CD4-positive, alpha-beta T cell treated with Interleukin-2 at 100 ng/mL for 4 hours (primary cell): Measurements from ENCODE around the gene HIF1AN.

Experiments
- DNase-seq: peaks from one replicate; pipeline ENCODE4 v3.0.0-alpha.2; 2020; ENCODE audit warnings: low spot score

Gene HIF1AN

DNA sequence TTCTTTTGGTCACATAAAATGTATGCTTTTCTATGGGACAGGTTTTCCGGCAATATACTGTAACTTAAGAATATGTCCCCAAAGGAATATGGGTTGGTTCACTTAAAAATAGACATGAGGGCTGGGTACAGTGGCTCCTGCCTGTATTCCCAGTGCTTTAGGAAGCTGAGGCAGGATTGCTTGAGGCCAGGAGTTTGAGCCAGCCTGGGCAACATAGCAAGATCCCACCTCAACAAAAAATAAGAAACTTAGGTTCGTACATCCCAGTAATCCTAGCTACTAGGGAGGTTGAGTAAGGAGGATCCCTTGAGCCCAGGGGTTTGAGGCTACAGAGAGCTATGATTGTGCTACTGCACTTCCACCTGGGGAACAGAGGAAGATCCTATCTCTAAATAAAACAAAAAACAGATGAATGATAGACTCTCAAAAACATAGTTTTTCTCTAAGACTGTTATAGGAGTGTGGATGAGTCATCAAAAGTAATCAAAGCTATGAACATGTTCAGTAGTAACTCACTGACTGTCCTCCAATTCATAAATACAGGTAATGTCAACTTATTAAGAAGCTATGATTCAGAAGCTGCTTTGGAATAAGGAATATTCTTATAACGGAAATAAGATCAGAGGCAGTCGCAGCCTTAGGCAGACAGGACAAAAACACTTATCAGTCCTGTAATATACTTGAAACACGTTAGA is 13.5 kb upstream of the HIF1AN start:
- no peak for DNase-seq

DNA sequence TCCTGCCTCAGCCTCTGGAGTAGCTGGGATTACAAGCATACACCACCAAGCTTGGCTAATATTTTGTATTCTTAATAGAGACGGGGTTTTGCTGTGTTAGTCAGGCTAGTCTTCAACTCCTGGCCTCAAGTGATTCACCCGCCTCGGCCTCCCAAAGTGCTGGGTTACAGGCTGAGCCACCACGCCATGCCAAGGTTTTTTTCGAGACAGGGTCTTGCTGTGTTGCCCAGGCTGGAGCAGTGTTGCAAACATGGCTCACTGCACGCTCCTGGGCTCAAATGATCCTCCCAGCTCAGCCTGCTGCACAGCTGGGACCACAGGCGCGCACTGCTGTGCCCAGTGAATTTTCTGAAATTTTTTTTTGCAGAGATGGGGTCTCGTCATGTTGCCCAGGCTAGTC is 12.8 kb upstream of the HIF1AN start:
- DNase-seq: no peak

DNA sequence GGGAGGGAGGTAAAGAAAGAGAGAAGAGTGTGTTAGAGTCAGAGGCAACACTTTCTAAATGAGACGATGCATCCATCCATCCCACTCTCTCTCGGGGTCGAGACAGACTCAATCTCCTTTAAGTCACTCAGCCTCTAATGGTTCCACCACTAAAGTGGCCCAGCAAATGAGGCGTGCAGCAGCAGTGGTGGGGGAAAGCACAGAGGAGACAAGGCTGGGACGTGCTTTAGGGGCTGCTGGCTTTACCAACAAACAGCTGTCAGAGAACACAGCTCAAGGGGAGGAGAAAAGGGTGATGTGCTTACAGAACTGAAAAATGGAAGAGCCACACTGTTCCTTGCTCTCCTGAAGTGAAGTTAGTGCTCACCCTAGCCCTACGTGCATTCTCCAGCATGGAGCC is 11.5 kb upstream of the HIF1AN start:
- DNase-seq: no peak

DNA sequence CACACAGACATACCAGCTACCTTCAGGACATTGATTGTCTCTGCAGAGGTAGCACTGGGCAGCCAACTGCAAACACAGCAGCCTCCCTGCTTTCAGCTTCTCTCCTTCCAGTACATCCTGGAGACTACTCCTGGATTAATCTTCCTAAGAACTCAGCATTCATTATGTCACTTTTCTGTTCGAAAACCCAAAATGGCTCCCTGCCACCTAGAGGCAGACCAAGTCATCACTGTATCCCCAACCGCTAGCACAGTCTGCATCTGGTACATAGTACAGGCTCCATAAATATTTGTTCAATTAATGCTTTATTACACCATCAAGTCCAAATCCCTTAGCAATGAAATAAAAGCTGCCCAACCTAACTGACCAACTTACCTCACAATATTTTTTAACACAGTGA is 11.1 kb upstream of the HIF1AN start:
- no peak for DNase-seq

DNA sequence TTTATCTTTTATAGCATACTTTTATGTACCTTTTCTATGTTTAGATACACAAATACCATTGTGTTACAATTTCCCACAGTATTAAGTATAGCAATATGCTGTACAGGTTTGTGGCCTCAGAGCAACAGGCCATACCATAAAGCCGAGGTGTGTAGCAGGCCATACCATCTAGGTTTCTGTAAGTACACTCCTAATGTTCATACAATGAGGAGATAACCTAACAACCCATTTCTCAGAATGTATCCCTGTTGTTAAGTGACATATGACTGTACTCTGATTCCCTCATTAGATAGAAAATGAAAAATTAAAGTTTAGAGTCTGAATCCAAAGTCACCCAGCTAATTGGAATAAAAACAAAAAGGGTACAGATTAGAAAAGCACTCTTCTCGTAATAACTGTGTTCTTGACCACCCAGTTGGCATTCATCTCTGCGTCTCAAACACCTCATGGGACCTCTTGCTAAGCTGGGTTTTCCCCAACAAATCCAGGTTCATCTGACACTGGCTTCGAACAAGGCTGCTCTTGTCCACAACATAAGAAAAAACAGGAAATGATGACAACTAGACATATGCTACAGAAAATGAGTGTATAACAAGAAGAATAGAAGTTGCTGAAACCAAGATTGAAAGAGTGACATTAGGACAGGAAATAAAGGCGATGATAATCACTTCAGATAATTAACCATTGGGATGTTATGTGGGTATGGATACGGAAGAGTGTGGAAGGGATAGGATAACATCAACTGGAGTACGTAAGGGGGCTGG is 7.4 kb upstream of the HIF1AN start:
- peak; percentile 47 for DNase-seq

DNA sequence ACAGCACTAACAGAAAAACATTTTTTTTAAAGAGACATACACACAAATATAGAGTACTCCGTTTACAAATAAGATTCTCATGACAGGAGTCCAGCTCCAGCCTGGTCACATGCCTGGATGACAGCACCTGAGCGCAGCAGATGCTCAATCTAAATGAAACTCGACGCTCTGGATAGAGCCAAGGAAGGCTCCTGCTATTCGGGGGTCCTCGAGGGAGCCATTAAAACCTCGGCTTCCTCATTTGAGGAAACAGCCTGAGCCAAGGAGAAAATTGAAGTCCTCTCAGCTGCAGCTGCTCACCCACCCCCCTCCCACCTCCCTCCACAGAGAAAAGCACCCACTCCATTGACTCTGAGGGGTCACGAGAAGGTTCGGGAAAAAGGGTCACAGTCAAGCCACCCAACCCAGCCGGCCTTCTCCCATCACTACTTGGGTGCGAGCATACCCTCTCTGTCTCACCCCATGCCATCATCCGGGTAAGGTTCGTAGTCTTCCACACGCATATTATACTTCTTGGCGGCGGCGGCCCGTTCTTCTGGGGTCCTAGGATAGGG is 6.7 kb upstream of the HIF1AN start:
- DNase-seq: no peak

DNA sequence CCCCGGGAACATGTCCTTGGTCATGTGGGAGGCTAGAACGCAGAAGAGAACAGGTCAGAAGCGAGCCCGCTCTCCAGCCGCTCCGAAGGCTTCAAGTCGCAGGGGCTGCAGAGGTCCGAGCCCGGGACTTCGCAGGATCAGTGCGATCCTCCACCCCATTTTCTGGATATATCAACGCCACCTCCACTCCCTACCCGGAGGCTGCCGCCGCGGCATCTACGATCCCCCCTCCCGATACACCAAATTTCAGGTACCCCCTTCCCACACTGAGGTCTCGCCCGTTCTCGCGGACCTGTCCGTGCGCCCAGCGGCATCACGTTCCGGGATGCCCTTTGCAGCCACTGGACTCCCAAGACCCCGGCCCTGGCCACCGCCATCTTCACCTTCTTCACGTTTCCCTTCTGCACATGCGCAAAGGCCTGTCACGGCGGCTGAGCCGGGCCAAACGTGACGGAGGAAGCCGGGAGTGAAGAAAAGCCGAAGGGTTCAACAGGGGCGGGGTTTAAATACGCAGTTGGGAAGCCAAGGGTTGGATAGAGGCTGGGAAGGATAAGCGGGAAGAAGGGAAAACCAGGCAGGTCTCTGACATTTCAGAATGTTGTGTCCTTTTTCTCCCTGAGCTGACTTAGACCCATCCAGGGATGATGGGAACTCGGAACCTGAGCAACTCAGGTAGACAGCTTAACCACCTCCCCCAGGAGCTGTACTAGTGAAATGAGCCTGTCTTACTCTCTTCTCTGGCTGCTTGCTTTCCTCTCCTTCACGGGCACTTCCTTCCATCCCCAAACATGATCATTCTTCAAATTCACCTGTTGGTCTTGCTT is 6.1 kb upstream of the HIF1AN start, which contains the start of gene NDUFB8:
NDUFB8 (minus strand) TSS at position 397 of the 824 bp plus-strand sequence; CDS start at position 377, 20 bp downstream.
- peak; percentile 90 for DNase-seq

DNA sequence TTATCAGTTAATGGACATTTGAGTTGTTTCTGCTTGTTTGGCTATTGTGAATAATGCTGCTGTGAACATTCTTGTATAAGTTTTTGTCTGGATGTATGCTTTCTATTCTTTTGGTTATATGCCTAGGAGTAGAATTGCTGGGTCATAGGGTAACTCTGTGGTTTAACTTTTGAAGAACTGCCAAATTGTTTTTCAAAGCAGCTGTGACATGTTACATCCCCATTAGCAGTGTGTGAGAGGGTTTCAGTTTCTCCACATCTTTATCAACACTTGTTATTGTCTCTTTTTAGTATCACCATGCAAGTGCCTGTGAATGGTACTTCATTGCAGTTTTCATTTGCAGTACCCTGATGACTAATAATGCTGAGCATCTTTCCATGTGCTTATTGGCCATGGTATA is 4.0 kb upstream of the HIF1AN start:
- DNase-seq: no peak

DNA sequence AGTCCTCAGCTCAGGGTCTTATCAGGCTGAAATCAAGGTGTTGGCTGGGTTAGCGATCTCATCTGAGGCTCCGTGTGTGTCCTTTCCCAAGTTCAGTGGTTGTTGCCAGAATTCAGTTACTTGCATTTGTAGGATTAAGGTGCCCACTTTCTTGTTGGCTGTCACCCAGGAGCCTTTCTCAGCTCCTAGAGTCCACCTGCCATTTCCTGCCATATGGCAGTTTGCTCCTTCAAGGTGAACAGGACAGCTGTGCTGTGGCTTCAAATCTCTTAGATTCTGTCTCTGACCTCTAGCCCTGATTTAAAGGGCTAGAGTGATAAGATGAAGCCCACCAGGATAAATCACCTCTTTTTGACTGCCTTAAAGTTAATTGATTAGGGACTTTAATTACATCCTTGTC is 1.0 kb upstream of the HIF1AN start:
- no peak for DNase-seq

DNA sequence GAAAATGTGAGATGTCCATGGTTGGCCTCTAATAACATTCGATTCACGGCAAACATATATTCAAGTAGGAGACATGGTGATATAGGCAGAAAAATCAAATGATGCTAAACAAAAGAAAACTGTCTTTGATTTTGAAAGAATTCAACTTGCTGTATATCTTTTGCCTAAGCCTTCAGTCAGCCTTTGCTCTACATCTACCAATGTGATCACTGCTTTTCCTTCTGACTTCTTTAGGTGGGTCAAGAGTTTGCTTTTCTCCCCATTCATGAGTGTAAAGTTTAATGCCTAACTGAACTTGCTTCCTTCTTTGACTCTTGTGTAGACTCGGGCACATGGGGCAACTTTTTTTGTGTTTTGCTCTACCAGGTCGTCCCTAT is 417 bp upstream of the HIF1AN start:
- DNase-seq: no peak

DNA sequence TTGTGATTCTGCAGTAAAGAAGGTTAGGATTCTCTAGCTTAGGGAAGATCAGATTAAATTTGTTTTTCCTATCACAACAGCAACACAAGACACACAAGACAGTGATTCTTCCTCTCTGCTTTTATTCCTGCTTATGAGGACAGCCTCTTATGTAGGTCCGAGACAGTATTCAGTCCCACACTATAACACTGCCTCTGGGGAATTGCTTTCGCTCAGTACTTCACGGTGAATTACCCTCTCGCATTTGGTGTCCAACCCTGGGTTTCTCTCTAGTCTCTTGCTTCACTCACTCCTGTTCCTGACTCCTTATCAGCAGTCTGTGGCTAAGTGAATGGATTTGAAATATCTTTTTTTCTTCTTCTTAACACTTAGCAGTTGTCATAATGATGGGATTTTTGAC is 1.7 kb downstream of the HIF1AN start:
- DNase-seq: no peak

DNA sequence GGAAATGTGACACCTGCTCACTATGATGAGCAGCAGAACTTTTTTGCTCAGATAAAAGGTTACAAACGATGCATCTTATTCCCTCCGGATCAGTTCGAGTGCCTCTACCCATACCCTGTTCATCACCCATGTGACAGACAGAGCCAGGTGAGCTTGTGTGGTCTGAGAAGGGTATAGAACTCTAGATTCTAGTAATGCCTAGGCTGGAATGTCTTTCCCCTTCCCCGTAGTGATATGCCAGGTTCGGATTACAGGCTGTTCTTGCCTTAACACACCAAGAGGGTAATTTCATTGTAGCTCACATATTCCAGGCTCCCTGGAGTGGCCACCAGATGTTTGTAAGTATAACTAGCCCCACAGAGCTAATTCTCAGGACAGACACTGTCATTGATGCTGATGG is 9.2 kb downstream of the HIF1AN start:
- DNase-seq: no peak

DNA sequence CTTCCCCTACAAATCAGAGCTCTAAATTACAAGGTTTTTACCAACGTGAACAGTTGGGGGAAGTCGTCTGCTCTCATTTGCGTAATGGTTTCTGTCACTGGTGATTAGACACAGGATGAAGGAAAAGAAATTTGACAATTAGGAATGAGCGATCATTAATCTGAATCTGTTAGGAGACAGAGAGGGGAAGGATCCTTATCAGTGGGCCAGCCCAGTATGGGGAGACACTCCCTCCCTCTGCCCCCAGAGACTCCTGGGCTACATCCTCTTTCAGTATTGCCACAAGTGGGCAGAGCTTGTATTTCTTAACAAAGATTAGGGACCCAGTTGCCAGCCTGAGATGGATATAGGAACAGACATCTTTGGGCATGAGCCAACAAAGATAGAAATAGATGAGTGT is 15.5 kb downstream of the HIF1AN start:
- DNase-seq: no peak

DNA sequence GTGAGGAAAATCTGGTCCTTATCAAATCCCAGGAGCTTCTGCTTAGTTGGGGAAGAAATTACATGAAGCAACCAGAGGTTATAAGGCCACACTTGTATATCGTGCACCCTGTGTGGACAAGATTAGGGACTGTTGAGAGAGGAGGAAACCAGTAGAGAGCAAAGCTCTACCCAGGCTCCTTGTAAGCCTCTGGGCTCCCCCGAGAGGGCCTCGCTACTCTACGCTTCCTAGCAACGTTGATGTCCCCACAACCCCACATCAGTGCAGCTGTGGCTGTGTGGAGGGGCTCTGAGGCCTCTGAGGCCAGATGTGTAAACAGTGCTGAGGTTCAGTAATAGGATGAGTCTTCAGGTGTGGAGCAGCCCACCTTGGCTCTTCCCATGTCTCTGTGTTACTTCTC is 16.0 kb downstream of the HIF1AN start:
- no peak for DNase-seq

DNA sequence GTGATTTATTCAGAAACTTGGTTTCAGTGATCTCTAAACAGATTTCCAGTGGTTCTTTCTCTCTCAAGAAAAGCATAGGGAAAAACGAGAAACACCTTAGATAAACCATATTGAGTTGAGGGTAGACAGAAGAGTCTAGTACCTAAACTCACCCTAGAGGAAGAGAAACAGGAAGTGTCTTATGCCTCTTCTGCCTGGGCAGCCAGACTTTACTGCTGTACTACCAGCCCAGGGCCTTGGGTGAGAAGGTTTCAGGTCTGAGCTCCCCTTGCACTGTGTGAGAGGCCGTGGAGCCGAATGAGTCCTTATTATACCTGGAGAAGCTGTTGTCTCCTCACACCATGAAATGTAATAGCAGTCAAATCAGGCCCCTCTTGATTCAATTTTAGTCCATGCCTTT is 18.2 kb downstream of the HIF1AN start:
- no peak for DNase-seq

DNA sequence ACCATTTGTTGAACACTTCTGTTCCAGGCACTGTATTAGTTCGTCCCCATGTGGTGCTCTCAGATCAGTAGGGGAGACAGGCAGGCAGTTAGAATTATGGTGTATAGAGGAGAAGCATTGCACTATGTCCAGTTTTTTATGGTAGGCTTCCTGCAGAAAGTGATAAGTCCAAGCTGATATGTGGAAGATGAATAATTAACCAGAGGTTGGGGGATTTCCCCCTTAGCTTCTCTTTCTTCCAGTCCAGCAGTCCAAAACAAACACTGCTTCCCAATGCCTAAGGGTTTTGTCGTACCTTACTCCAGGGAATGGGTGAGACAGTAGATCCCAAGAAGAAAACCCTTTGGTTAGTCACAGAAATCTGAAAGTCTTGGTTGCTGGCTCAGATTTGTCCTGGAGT is 19.2 kb downstream of the HIF1AN start:
- DNase-seq: no peak

DNA sequence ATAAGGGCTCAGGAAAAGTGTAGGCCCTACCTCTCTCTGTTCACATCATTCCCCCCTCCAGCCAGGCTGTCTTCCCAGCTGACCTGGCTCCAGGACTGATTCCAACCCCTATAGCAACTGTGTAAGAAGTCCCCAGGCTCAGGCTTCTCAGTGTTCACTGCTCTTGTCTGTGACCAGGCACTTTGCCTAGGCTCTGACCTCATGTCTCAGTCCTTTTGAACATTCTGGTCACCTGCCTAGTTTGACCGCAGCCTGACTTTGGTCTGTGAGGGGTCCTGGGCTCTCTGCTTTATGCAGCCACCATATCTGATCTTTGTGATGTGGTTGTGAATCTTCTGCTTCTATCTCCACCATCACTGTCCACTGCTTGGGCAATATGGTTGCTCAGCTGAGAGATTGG is 24.5 kb downstream of the HIF1AN start:
- no peak for DNase-seq

DNA sequence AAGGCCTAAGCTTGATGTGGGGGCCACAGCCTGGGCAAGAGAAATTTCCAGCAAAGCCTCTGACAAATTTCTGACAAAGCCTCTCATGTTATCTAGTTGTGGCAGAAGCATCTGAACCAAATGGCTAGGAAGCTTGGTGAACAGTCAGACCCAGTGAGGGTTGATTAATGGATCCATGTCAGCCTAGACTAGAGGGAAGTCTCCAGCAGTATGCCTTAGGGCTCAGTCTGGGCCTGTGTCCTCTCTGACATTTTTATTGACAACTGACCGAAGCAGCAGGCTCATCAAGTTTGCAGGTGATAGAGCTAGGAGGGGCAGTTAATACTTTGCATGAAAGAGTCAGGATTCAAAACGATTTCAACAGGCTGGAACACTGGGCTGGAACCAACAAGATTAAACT is 25.3 kb downstream of the HIF1AN start:
- no peak for DNase-seq

DNA sequence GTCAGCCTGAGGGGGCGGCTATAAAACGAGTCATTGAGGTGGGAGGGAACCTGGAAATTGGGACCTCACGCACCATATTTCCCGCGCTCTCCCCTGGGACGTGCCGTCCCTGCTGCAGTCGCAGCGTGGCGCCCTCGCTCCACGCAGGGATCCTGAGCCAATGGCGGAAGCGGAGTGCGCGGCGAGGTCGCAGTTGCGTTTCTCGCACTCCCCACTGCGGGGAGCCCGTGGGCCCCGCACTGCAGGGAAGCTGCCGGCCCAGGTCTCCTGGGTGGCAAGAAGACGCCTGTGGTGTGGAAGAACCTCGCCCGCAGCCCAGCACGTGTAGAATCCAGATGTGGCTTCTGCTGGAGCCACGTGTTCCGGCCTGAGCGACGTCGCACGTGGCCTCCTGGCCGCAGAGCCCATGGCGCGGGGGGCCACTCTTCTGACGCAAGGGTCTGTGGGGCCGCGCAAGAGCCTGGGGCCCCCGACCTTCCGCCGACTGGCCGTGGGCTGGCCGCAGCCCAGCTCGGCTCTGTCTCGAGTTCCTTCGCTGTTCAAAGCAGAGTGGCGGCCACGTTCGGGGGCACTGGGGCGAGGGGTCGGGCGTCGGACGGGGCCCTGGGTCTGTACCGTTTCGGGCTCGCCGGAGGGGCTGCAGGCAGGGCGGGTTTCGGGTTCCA is 26.4 kb downstream of the HIF1AN start:
- peak; percentile 71 for DNase-seq

DNA sequence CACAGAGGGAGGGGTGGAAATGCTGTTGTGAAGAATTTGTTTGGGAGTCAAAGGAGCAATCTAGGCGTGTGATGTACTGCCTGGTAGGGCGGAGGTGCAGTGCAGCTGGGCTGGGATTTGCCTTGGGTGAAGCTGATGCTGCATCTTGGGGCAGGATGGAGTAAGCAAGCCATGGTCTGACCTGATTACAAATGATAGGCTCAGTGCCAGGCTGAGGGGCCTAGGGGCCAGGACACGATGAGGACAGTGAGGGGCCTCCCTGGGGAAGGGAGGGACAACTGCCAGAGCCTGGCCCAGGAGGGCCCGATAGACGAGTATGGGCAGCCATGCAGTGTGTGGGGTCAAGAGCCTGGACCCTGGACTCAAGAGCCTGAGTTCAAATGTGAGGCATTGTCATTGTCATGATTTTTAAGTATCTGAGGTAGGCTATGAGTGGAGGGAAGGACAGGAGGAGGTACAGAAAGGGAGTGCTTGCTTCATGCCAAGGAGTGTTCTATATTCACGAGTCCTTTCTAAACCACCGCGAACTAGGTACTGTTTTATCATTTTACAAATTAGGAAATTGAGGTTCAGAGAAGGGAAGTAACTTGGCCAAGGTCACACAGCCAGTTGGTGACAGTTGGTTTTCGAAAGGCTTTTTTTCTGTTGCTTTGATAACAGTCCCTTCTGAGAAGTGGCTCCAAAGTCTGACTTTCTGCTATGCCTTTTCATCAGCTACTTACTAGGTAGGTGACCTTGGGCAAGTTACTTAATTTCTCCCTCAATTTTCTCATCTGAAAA is 29.7 kb downstream of the HIF1AN start:
- DNase-seq: no peak

DNA sequence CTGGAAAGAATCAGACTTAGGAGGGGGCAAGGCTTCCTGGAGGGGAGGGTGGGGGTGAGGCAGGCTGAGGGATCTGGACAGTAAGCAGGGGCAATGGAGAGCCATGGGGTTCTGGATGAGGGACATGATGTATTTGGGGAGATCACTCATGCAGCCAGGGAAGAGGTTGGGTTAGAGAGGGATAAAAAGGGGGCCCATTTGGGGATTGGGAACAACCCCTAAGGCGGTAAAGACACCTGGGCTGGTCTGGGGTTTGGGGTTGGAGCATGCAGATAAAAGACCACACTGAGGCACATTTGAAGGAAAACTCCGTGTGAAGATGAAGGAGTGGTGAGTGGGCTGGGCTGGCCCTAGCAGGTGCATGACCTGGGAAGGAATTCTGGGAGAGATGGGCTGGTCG is 30.8 kb downstream of the HIF1AN start:
- DNase-seq: no peak
